Parathyroid adenoma (tissue), 2 donors: ENCODE measurements around the gene AHI1.

Source experiments
- H2AFZ ChIP-seq: fragments of 300-600 bp; sonication (generic); one replicate; pipeline ENCODE4 v1.7.0; 2017; ENCODE audit warnings: antibody characterized with exemption, mild to moderate bottlenecking
- H3K27ac ChIP-seq: fragments of 300-600 bp; sonication (generic); one replicate; pipeline ENCODE4 v1.7.0; 2017
- H3K27me3 ChIP-seq: fragments of 300-600 bp; sonication (generic); one replicate; pipeline ENCODE4 v1.7.0; 2017; ENCODE audit warnings: low read length; ENCODE audit not compliant: control insufficient read depth, insufficient read depth
- H3K36me3 ChIP-seq: fragments of 300-600 bp; sonication (generic); one replicate; pipeline ENCODE4 v1.7.0; 2017; ENCODE audit warnings: low read length; ENCODE audit not compliant: control insufficient read depth, insufficient read depth
- H3K4me1 ChIP-seq: fragments of 300-600 bp; sonication (generic); one replicate; pipeline ENCODE4 v1.7.0; 2017; ENCODE audit warnings: control low read depth
- H3K4me2 ChIP-seq: fragments of 300-600 bp; sonication (generic); one replicate; pipeline ENCODE4 v1.7.0; 2017; ENCODE audit warnings: low read length
- H3K4me3 ChIP-seq: fragments of 300-600 bp; sonication (generic); one replicate; pipeline ENCODE4 v1.7.0; 2017; ENCODE audit warnings: low read depth, low read length
- H3K79me2 ChIP-seq: fragments of 300-600 bp; sonication (generic); one replicate; pipeline ENCODE4 v1.7.0; 2017; ENCODE audit warnings: control low read depth
- H3K9ac ChIP-seq: fragments of 300-600 bp; sonication (generic); one replicate; pipeline ENCODE4 v1.7.0; 2017; ENCODE audit warnings: mild to moderate bottlenecking
- H3K9me3 ChIP-seq: fragments of 300-600 bp; sonication (generic); one replicate; pipeline ENCODE4 v1.7.0; 2017; ENCODE audit warnings: low read length; ENCODE audit not compliant: control insufficient read depth
- CTCF ChIP-seq: fragments of 300-600 bp; sonication (generic); IDR thresholded peaks from one replicate; pipeline ENCODE4 v1.7.0; 2017; ENCODE audit warnings: antibody characterized with exemption, mild to moderate bottlenecking
- donor health status: primary hyperparathyroidism.

The AHI1 gene

GRCh38 chr6:135423649-135424128 lies 73.9 kb downstream of the AHI1 start:
- TF ChIP-seq CTCF: peak; percentile 63
- Histone ChIP-seq H2AFZ (no peak overlapping the region), H3K9me3 (no peaks in the 10 kb centered on the region), H3K79me2 (no peaks in the 10 kb centered on the region), H3K27ac (no peak overlapping the region), H3K36me3 (no peaks in the 10 kb centered on the region), H3K4me2 (no peak overlapping the region), H3K27me3 (no peaks in the 10 kb centered on the region), H3K4me3 (no peak overlapping the region), H3K9ac (no peak overlapping the region), H3K4me1 (no peaks in the 10 kb centered on the region)

GRCh38 chr6:135419162-135419561 lies 78.4 kb downstream of the AHI1 start:
- no peak overlapping the region for H3K27ac ChIP-seq
- no peak overlapping the region for H3K4me2 ChIP-seq
- no peaks in the 10 kb centered on the region for H3K36me3 ChIP-seq
- H2AFZ ChIP-seq: no peak overlapping the region
- no peak overlapping the region for H3K4me3 ChIP-seq
- H3K79me2 ChIP-seq: no peaks in the 10 kb centered on the region
- H3K27me3 ChIP-seq: no peaks in the 10 kb centered on the region
- H3K9me3 ChIP-seq: no peaks in the 10 kb centered on the region
- no peak overlapping the region for H3K9ac ChIP-seq
- no peaks in the 10 kb centered on the region for H3K4me1 ChIP-seq
- no peak for TF ChIP-seq CTCF

GRCh38 chr6:135418040-135418760 lies 79.3 kb downstream of the AHI1 start:
- Histone ChIP-seq H2AFZ (no peak overlapping the region), H3K27me3 (no peaks in the 10 kb centered on the region), H3K27ac (no peak overlapping the region), H3K4me3 (no peak overlapping the region), H3K4me2 (no peak overlapping the region), H3K9me3 (no peaks in the 10 kb centered on the region), H3K9ac (no peak overlapping the region), H3K79me2 (no peaks in the 10 kb centered on the region), H3K36me3 (no peaks in the 10 kb centered on the region), H3K4me1 (no peaks in the 10 kb centered on the region)
- no peak for TF ChIP-seq CTCF

- no peaks in the 10 kb centered on the region for H3K79me2 ChIP-seq
Measured at GRCh38 chr6:135412761-135413160, 84.8 kb downstream of the AHI1 start.

More at GRCh38 chr6:135412761-135413160, 84.8 kb downstream of the AHI1 start:
- TF ChIP-seq CTCF: no peak
- H3K9me3 ChIP-seq: no peaks in the 10 kb centered on the region
- H3K36me3 ChIP-seq: no peaks in the 10 kb centered on the region
- H3K4me1 ChIP-seq: no peaks in the 10 kb centered on the region
- no peak overlapping the region for H3K4me2 ChIP-seq
- no peaks in the 10 kb centered on the region for H3K27me3 ChIP-seq
- H3K27ac ChIP-seq: no peak overlapping the region
- H3K4me3 ChIP-seq: no peak overlapping the region
- H3K9ac ChIP-seq: no peak overlapping the region
- H2AFZ ChIP-seq: no peak overlapping the region
